RWPE1 (cell line): ENCODE data around the gene POMGNT1.
A peak's percentile ranks its signal among the peaks of the same experiment; 100 is the strongest.

Experiments used
- CTCF ChIA-PET: fragments of 350-600 bp; sonication (Branson Sonifier 250); formaldehyde crosslinking; extraction: SDS; loops from one replicate; lab custom pipeline; 2021; lab: Yijun Ruan, JAX
- POLR2A ChIA-PET: fragments of 400-600 bp; formaldehyde crosslinking; extraction: SDS; loops from one replicate; lab custom pipeline; 2020; ENCODE audit warnings: antibody characterized with exemption; ENCODE audit not compliant: low non-redundant PET; lab: Yijun Ruan, JAX
- DNase-seq: peaks from one replicate; pipeline ENCODE4 v3.0.0; 2012; ENCODE audit warnings: low spot score
- H3K27ac ChIP-seq: fragments of 450-650 bp; 2 replicates; pipeline ENCODE4 v1.5.1; 2017
- TF ChIP-seq, protein P1 (sequence below): fragments of 450-650 bp; conservative IDR thresholded peaks from 2 replicates; pipeline ENCODE4 v1.5.1; 2017; ENCODE audit warnings: low read depth, mild to moderate bottlenecking

POMGNT1 gene

GRCh38 chr1:46172321-46172720 is 25.9 kb downstream of the POMGNT1 start:
- POLR2A ChIA-PET, result no interaction called here
- TF ChIP-seq, protein P1, sequence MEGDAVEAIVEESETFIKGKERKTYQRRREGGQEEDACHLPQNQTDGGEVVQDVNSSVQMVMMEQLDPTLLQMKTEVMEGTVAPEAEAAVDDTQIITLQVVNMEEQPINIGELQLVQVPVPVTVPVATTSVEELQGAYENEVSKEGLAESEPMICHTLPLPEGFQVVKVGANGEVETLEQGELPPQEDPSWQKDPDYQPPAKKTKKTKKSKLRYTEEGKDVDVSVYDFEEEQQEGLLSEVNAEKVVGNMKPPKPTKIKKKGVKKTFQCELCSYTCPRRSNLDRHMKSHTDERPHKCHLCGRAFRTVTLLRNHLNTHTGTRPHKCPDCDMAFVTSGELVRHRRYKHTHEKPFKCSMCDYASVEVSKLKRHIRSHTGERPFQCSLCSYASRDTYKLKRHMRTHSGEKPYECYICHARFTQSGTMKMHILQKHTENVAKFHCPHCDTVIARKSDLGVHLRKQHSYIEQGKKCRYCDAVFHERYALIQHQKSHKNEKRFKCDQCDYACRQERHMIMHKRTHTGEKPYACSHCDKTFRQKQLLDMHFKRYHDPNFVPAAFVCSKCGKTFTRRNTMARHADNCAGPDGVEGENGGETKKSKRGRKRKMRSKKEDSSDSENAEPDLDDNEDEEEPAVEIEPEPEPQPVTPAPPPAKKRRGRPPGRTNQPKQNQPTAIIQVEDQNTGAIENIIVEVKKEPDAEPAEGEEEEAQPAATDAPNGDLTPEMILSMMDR, result no peak
- no peak overlapping the region for H3K27ac ChIP-seq
- DNase-seq, result no peak
- CTCF ChIA-PET, result interaction anchor here (1.1 to 2.0 kb wide), 3 partner anchors 40 to 136 kb away, joined by 4 to 7 read pairs (median 5); partner anchors contain the start of gene PIK3R3

GRCh38 chr1:46171871-46172270 is 26.4 kb downstream of the POMGNT1 start:
- POLR2A ChIA-PET, result no interaction called here
- TF ChIP-seq, protein P1, result no peak
- CTCF ChIA-PET, result interaction anchor here (1.1 to 2.0 kb wide), 3 partner anchors 40 to 136 kb away, joined by 4 to 7 read pairs (median 5); partner anchors contain the start of gene PIK3R3
- H3K27ac ChIP-seq, result peak overlapping the region; percentile 10
- peak; percentile 62 for DNase-seq

- H3K27ac ChIP-seq, result peak overlapping the region; percentile 10
- TF ChIP-seq, protein P1, result no peak
- ChIA-PET POLR2A (interaction anchor here (0.6 kb wide), 1 partner anchor 36 kb away, joined by 3 read pairs; no protein-coding TSS in a partner anchor), CTCF (interaction anchor here (2.0 kb wide), 1 partner anchor 52 kb away, joined by 7 read pairs; no protein-coding TSS in a partner anchor)
- no peak for DNase-seq
These were observed 26.9 kb downstream of the POMGNT1 start for GRCh38 chr1:46171351-46171750.

DNA sequence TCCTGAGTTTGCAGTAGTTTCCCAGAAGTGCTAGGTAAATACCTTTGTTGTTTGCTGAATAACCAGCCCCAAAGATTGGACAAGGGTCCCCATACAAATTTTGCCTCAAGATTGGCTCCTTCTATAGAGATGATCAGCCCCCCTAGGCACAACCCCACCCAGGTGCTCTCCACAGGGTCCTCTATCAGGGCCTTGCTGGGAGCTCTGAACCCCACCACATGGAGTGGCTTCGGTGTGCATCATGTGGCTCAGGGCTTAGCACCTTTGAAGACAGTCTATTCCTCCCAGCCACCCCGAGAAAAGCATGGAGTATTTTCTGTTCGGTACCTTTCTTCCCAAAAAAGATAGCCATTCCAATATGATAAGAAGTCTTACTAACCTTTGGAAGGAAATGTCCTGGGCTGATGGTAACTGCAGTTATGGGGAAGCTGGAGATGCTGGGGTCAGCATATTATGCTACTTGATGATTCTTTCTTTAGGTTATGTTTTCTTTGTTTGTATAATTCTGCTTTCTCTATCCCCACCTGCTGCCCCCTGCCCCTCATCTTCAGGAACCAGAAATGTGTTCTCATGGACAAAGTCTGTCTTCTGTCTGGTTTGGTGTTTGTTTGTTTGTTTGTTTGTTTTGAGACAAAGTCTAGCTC is 28.3 kb downstream of the POMGNT1 start:
- ChIA-PET POLR2A (no interaction called here), CTCF (interaction anchor here (2.0 kb wide), 1 partner anchor 54 kb away, joined by 7 read pairs; no protein-coding TSS in a partner anchor)
- no peak overlapping the region for H3K27ac ChIP-seq
- DNase-seq, result no peak
- TF ChIP-seq, protein P1, result no peak

GRCh38 chr1:46168477-46168876 is 29.8 kb downstream of the POMGNT1 start:
- H3K27ac ChIP-seq, result no peak overlapping the region
- TF ChIP-seq, protein P1, result no peak
- CTCF ChIA-PET, result interaction anchor here (0.6 kb wide), 1 partner anchor 934 kb away, joined by 3 read pairs; no protein-coding TSS in a partner anchor
- POLR2A ChIA-PET, result no interaction called here
- no peak for DNase-seq

- ChIA-PET POLR2A (no interaction called here), CTCF (no interaction called here)
- TF ChIP-seq, protein P1, result no peak
- H3K27ac ChIP-seq, result no peak overlapping the region
- no peak for DNase-seq
These were observed 31.4 kb downstream of the POMGNT1 start for GRCh38 chr1:46166521-46167462.
